ENCODE measurements around the gene SOX13.

Gene SOX13

DNA sequence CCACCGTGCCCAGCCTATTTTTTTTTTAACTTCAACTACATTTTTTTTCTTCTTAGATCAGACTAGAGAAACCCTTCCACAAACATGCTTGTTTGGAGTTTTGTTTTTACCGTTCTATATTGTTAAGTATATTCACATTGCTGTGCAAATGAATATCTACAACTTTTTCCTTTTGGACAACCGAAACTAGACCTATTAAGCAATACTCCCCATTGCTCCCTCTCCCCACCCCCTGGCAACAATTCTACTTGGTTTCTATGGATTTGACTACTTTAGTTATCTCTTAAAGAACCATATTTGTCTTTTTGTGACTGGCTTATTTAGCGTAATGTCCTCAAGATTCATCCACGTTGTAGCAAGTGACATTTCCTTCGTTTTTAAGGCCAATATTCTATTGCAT is 59.8 kb downstream of the SOX13 start:
- H3K4me3 ChIP-seq (ENCODE audit: low read depth, low read length) = no peak overlapping the region
- H3K36me3 ChIP-seq (ENCODE audit: control insufficient read depth, insufficient read depth, low read length) = peaks cover 14% of the 10 kb centered on the region
- no peaks in the 10 kb centered on the region for H3K27me3 ChIP-seq (ENCODE audit: control insufficient read depth, insufficient read depth, low read length)
- no peaks in the 10 kb centered on the region for H3K9me3 ChIP-seq (ENCODE audit: control insufficient read depth, insufficient read depth, low read length)
- H3K4me1 ChIP-seq (ENCODE audit: control insufficient read depth, insufficient read depth, low read length) = peaks cover 13% of the 10 kb centered on the region
- H3K9ac ChIP-seq (ENCODE audit: low read depth, low read length) = no peak overlapping the region
- H3K27ac ChIP-seq (ENCODE audit: low read depth, low read length) = no peak overlapping the region

GRCh38 chr1:204134103-204134502 is 61.2 kb downstream of the SOX13 start:
- H3K27me3 ChIP-seq (ENCODE audit: control insufficient read depth, insufficient read depth, low read length) = no peaks in the 10 kb centered on the region
- no peak overlapping the region for H3K9ac ChIP-seq (ENCODE audit: low read depth, low read length)
- H3K4me3 ChIP-seq (ENCODE audit: low read depth, low read length) = no peak overlapping the region
- H3K36me3 ChIP-seq (ENCODE audit: control insufficient read depth, insufficient read depth, low read length) = peaks cover 10% of the 10 kb centered on the region; the same call in 1 of the 2 replicates
- H3K9me3 ChIP-seq (ENCODE audit: control insufficient read depth, insufficient read depth, low read length) = no peaks in the 10 kb centered on the region
- H3K27ac ChIP-seq (ENCODE audit: low read depth, low read length) = no peak overlapping the region
- H3K4me1 ChIP-seq (ENCODE audit: control insufficient read depth, insufficient read depth, low read length) = peaks cover 5% of the 10 kb centered on the region; the same call in 1 of the 2 replicates

DNA sequence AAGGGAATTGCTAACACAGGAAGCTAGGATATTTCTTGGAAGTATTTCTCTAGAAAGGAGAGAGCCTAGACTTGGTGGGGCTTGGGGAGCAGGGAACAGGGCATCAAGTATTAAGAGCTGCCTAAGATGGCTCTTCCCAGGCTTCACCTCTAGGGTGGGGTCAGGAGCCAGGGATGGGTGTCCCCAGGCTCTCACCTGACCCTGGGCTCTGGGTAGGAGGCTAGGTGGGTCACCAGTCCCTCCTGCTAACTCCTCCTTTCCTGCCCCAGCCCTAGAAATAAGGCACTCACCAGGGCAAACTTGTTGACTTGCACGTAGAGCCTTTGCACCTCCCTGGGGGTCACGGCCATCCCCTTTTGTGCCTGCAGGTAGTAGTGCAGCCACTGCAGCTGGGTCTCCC is 63.9 kb downstream of the SOX13 start:
- Histone ChIP-seq H3K9me3 (ENCODE audit: control insufficient read depth, insufficient read depth, low read length) (no peaks in the 10 kb centered on the region), H3K4me3 (ENCODE audit: low read depth, low read length) (no peak overlapping the region), H3K27ac (ENCODE audit: low read depth, low read length) (no peak overlapping the region), H3K9ac (ENCODE audit: low read depth, low read length) (no peak overlapping the region), H3K27me3 (ENCODE audit: control insufficient read depth, insufficient read depth, low read length) (no peaks in the 10 kb centered on the region), H3K36me3 (ENCODE audit: control insufficient read depth, insufficient read depth, low read length) (peaks cover 17% of the 10 kb centered on the region; the same call in 1 of the 2 replicates), H3K4me1 (ENCODE audit: control insufficient read depth, insufficient read depth, low read length) (peaks cover 4% of the 10 kb centered on the region)

- H3K4me3 ChIP-seq (ENCODE audit: low read depth, low read length) = no peak overlapping the region
- no peaks in the 10 kb centered on the region; the same call in 1 of the 2 replicates for H3K27me3 ChIP-seq (ENCODE audit: control insufficient read depth, insufficient read depth, low read length)
- no peak overlapping the region for H3K27ac ChIP-seq (ENCODE audit: low read depth, low read length)
- peaks cover 13% of the 10 kb centered on the region; the same call in 1 of the 2 replicates for H3K36me3 ChIP-seq (ENCODE audit: control insufficient read depth, insufficient read depth, low read length)
- H3K4me1 ChIP-seq (ENCODE audit: control insufficient read depth, insufficient read depth, low read length) = peaks cover 8% of the 10 kb centered on the region
- no peak overlapping the region for H3K9ac ChIP-seq (ENCODE audit: low read depth, low read length)
- no peaks in the 10 kb centered on the region for H3K9me3 ChIP-seq (ENCODE audit: control insufficient read depth, insufficient read depth, low read length)
Observed at GRCh38 chr1:204139088-204139487, 66.2 kb downstream of the SOX13 start.

- Histone ChIP-seq H3K4me1 (ENCODE audit: control insufficient read depth, insufficient read depth, low read length) (peaks cover 8% of the 10 kb centered on the region), H3K27me3 (ENCODE audit: control insufficient read depth, insufficient read depth, low read length) (no peaks in the 10 kb centered on the region; the same call in 1 of the 2 replicates), H3K4me3 (ENCODE audit: low read depth, low read length) (no peak overlapping the region), H3K36me3 (ENCODE audit: control insufficient read depth, insufficient read depth, low read length) (peaks cover 12% of the 10 kb centered on the region; the same call in 1 of the 2 replicates), H3K9ac (ENCODE audit: low read depth, low read length) (no peak overlapping the region), H3K27ac (ENCODE audit: low read depth, low read length) (no peak overlapping the region), H3K9me3 (ENCODE audit: control insufficient read depth, insufficient read depth, low read length) (no peaks in the 10 kb centered on the region)
Observed at GRCh38 chr1:204139952-204140351, 67.0 kb downstream of the SOX13 start.

DNA sequence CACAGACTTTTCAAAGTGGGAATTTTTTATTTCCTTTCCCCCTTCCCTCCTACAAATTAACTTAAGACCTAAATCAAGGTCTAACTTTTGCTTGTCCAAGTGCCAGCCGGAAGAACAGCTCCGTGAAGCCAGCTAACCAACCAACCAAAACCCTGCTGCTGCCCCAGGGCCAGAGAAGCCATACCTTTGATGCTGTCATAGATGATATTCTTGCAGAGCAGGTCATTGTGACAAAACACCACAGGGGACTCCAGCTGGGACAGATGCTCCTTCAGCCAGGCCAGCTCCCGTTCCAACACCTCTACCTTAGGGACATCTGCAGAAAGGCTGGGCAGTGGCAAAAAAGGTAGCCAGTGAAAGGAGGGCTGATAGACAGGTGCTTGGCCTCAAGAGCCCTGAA is 68.2 kb downstream of the SOX13 start:
- Histone ChIP-seq H3K4me3 (ENCODE audit: low read depth, low read length) (no peak overlapping the region), H3K9me3 (ENCODE audit: control insufficient read depth, insufficient read depth, low read length) (no peaks in the 10 kb centered on the region), H3K27ac (ENCODE audit: low read depth, low read length) (no peak overlapping the region), H3K36me3 (ENCODE audit: control insufficient read depth, insufficient read depth, low read length) (peaks cover 12% of the 10 kb centered on the region; the same call in 1 of the 2 replicates), H3K9ac (ENCODE audit: low read depth, low read length) (no peak overlapping the region), H3K4me1 (ENCODE audit: control insufficient read depth, insufficient read depth, low read length) (peaks cover 8% of the 10 kb centered on the region), H3K27me3 (ENCODE audit: control insufficient read depth, insufficient read depth, low read length) (no peaks in the 10 kb centered on the region; the same call in 1 of the 2 replicates)

- H3K9ac ChIP-seq (ENCODE audit: low read depth, low read length) = no peak overlapping the region
- H3K27me3 ChIP-seq (ENCODE audit: control insufficient read depth, insufficient read depth, low read length) = no peaks in the 10 kb centered on the region; the same call in 1 of the 2 replicates
- peaks cover 12% of the 10 kb centered on the region; the same call in 1 of the 2 replicates for H3K36me3 ChIP-seq (ENCODE audit: control insufficient read depth, insufficient read depth, low read length)
- peaks cover 17% of the 10 kb centered on the region for H3K4me1 ChIP-seq (ENCODE audit: control insufficient read depth, insufficient read depth, low read length)
- no peak overlapping the region for H3K4me3 ChIP-seq (ENCODE audit: low read depth, low read length)
- no peaks in the 10 kb centered on the region for H3K9me3 ChIP-seq (ENCODE audit: control insufficient read depth, insufficient read depth, low read length)
- no peak overlapping the region for H3K27ac ChIP-seq (ENCODE audit: low read depth, low read length)
Observed at GRCh38 chr1:204142032-204142974, 69.4 kb downstream of the SOX13 start.

DNA sequence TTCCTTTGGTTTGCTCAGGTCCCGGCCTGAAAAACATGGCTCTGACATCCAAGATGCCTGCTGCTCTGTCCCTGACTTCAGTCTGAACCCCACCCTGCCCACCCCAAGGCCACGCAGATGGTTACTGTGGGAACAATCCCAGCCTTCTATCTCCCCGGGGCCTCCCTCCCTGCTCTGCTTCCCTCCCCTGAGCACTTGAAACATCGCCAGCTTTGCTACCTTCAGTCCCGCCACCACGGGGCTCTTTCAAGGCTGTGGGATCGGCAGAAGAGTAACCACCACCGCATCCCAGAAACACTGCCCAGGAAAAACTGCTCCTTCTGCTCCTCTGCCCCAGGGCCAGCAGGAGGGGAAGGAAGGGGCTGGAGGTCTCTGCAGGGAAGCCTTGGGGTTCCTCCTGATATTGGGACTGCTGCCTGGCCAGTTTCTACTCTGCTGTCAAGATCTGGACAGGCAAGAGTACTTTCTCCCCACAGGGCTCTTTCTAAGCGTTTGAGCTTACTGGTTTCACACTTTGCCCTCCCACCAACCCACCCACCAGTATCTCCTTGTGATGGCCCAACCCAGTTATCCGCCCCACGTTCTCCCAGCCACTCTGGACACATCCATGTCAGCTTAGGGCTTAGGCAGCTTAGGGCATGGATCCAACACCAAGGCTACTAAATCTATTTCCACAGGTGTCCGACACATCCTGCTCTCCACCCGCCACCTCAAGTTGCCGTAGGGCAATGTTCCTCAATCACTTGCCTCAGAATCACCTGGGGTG is 70.5 kb downstream of the SOX13 start:
- peaks cover 12% of the 10 kb centered on the region; the same call in 1 of the 2 replicates for H3K36me3 ChIP-seq (ENCODE audit: control insufficient read depth, insufficient read depth, low read length)
- no peaks in the 10 kb centered on the region for H3K9me3 ChIP-seq (ENCODE audit: control insufficient read depth, insufficient read depth, low read length)
- H3K9ac ChIP-seq (ENCODE audit: low read depth, low read length) = no peak overlapping the region
- no peaks in the 10 kb centered on the region; the same call in 1 of the 2 replicates for H3K27me3 ChIP-seq (ENCODE audit: control insufficient read depth, insufficient read depth, low read length)
- H3K4me1 ChIP-seq (ENCODE audit: control insufficient read depth, insufficient read depth, low read length) = peaks cover 27% of the 10 kb centered on the region
- no peak overlapping the region for H3K4me3 ChIP-seq (ENCODE audit: low read depth, low read length)
- H3K27ac ChIP-seq (ENCODE audit: low read depth, low read length) = no peak overlapping the region

GRCh38 chr1:204145033-204145504 is 72.2 kb downstream of the SOX13 start:
- Histone ChIP-seq H3K27ac (ENCODE audit: low read depth, low read length) (no peak overlapping the region), H3K27me3 (ENCODE audit: control insufficient read depth, insufficient read depth, low read length) (peaks cover under 1% of the 10 kb centered on the region; the same call in 1 of the 2 replicates), H3K4me1 (ENCODE audit: control insufficient read depth, insufficient read depth, low read length) (peaks cover 37% of the 10 kb centered on the region), H3K9me3 (ENCODE audit: control insufficient read depth, insufficient read depth, low read length) (no peaks in the 10 kb centered on the region), H3K4me3 (ENCODE audit: low read depth, low read length) (no peak overlapping the region), H3K9ac (ENCODE audit: low read depth, low read length) (no peak overlapping the region), H3K36me3 (ENCODE audit: control insufficient read depth, insufficient read depth, low read length) (no peaks in the 10 kb centered on the region)

- no peaks in the 10 kb centered on the region for H3K36me3 ChIP-seq (ENCODE audit: control insufficient read depth, insufficient read depth, low read length)
- H3K27ac ChIP-seq (ENCODE audit: low read depth, low read length) = no peak overlapping the region
- H3K9ac ChIP-seq (ENCODE audit: low read depth, low read length) = no peak overlapping the region
- peaks cover 9% of the 10 kb centered on the region for H3K27me3 ChIP-seq (ENCODE audit: control insufficient read depth, insufficient read depth, low read length)
- peaks cover 41% of the 10 kb centered on the region for H3K4me1 ChIP-seq (ENCODE audit: control insufficient read depth, insufficient read depth, low read length)
- H3K4me3 ChIP-seq (ENCODE audit: low read depth, low read length) = no peak overlapping the region
- no peaks in the 10 kb centered on the region for H3K9me3 ChIP-seq (ENCODE audit: control insufficient read depth, insufficient read depth, low read length)
Observed at GRCh38 chr1:204146309-204146708, 73.4 kb downstream of the SOX13 start.
